ENCODE measurements around the gene BCL2L1.
A peak's percentile ranks its signal among the peaks of the same experiment; 100 is the strongest.

BCL2L1 gene

GRCh38 chr20:31691646-31692275 is 30.9 kb downstream of the BCL2L1 start:
- no peak for DNase-seq

GRCh38 chr20:31690124-31690666 is 32.5 kb downstream of the BCL2L1 start:
- no peak for DNase-seq

- DNase-seq = no peak
Observed at GRCh38 chr20:31689141-31689540, 33.5 kb downstream of the BCL2L1 start.

GRCh38 chr20:31687777-31688176 is 34.9 kb downstream of the BCL2L1 start:
- DNase-seq = no peak

- DNase-seq = no peak
Observed at GRCh38 chr20:31685853-31686643, 36.6 kb downstream of the BCL2L1 start.

GRCh38 chr20:31684153-31685015 is 38.3 kb downstream of the BCL2L1 start:
- peak; percentile 57 for DNase-seq

- DNase-seq = no peak
Observed at GRCh38 chr20:31682927-31683326, 39.7 kb downstream of the BCL2L1 start.

- no peak for DNase-seq
Observed at GRCh38 chr20:31682352-31682751, 40.3 kb downstream of the BCL2L1 start.

GRCh38 chr20:31681769-31682168 is 40.9 kb downstream of the BCL2L1 start:
- DNase-seq = no peak

GRCh38 chr20:31681128-31681727 is 41.4 kb downstream of the BCL2L1 start:
- DNase-seq = no peak

GRCh38 chr20:31680286-31681127 is 42.2 kb downstream of the BCL2L1 start:
- DNase-seq = no peak

GRCh38 chr20:31679357-31680285 is 43.0 kb downstream of the BCL2L1 start:
- no peak for DNase-seq

- peak; percentile 70 for DNase-seq
Observed at GRCh38 chr20:31678389-31679356, 44.0 kb downstream of the BCL2L1 start.

GRCh38 chr20:31677553-31678260 is 45.0 kb downstream of the BCL2L1 start:
- DNase-seq = no peak

GRCh38 chr20:31676609-31676989 is 46.1 kb downstream of the BCL2L1 start:
- DNase-seq = no peak

GRCh38 chr20:31675828-31676608 is 46.6 kb downstream of the BCL2L1 start:
- DNase-seq = no peak

- DNase-seq = no peak
Observed at GRCh38 chr20:31674895-31675827, 47.5 kb downstream of the BCL2L1 start.

Data from kidney glomerular epithelial cell (primary cell).